Dedifferentiated amniotic fluid mesenchymal stem cell (primary cell): Measurements from ENCODE around the gene ODC1.
"Not testable (repeated sequence)": the region's sequence is repeated elsewhere in the genome, so short reads cannot be mapped to it uniquely, and the experiment has no call there.

ENCODE experiments used
- DNase-seq: peaks from one replicate; pipeline ENCODE4 v3.0.0-alpha.2; 2016; ENCODE audit errors: extremely low spot score

The ODC1 gene

GRCh38 chr2:10447895-10448575, at the start of gene ODC1:
Gene ODC1, minus strand, starts transcription at chr2:10448327. Its CDS starts 3,295 bp downstream, at chr2:10445032.
- peak; percentile 81 for DNase-seq

- peak; percentile 56 for DNase-seq
Measured at GRCh38 chr2:10497797-10498251, 49.7 kb upstream of the ODC1 start.

- DNase-seq: no peak
Measured at GRCh38 chr2:10495988-10496313, 47.8 kb upstream of the ODC1 start.

GRCh38 chr2:10495311-10495987, 47.3 kb upstream of the ODC1 start:
- no peak for DNase-seq

GRCh38 chr2:10494351-10495066, 46.4 kb upstream of the ODC1 start:
- no peak for DNase-seq

- no peak for DNase-seq
Measured at GRCh38 chr2:10493634-10494281, 45.6 kb upstream of the ODC1 start.

GRCh38 chr2:10493075-10493633, 45.0 kb upstream of the ODC1 start:
- no peak for DNase-seq

GRCh38 chr2:10490806-10491291, 42.7 kb upstream of the ODC1 start:
- DNase-seq: no peak

- no peak for DNase-seq
Measured at GRCh38 chr2:10489842-10490555, 41.9 kb upstream of the ODC1 start.

GRCh38 chr2:10488142-10488541, 40.0 kb upstream of the ODC1 start:
- DNase-seq: not testable (repeated sequence)

- not testable (repeated sequence) for DNase-seq
Measured at GRCh38 chr2:10487741-10488104, 39.6 kb upstream of the ODC1 start.

- no peak for DNase-seq
Measured at GRCh38 chr2:10487081-10487740, 39.1 kb upstream of the ODC1 start.

- DNase-seq: no peak
Measured at GRCh38 chr2:10486601-10487079, 38.5 kb upstream of the ODC1 start.

- DNase-seq: no peak
Measured at GRCh38 chr2:10486091-10486490, 38.0 kb upstream of the ODC1 start.

- DNase-seq: no peak
Measured at GRCh38 chr2:10482913-10483312, 34.8 kb upstream of the ODC1 start.

GRCh38 chr2:10482460-10482859, 34.3 kb upstream of the ODC1 start:
- no peak for DNase-seq

GRCh38 chr2:10481666-10482157, 33.6 kb upstream of the ODC1 start:
- DNase-seq: no peak

GRCh38 chr2:10481055-10481665, 33.0 kb upstream of the ODC1 start:
- no peak for DNase-seq

- no peak for DNase-seq
Measured at GRCh38 chr2:10480359-10480949, 32.3 kb upstream of the ODC1 start.

- no peak for DNase-seq
Measured at GRCh38 chr2:10478916-10479315, 30.8 kb upstream of the ODC1 start.
